Neural crest cell (in vitro differentiated cells): ENCODE measurements around the gene SCAF8. TPM values are rescaled to one million over a fixed set of nuclear protein-coding genes. Genes with fewer than 3 reads are reported as not detected.
"Not testable (repeated sequence)": the region's sequence is repeated elsewhere in the genome, so short reads cannot be mapped to it uniquely, and the experiment has no call there.

Source experiments
- DNase-seq: peaks from one replicate; pipeline ENCODE4 v3.0.0; 2021; ENCODE audit warnings: low read depth, mixed read lengths, low spot score
- H3K27ac Mint-ChIP-seq: one replicate; pipeline ENCODE4 v1.8.0; 2021; ENCODE audit warnings: mild to moderate bottlenecking, mixed read lengths; ENCODE audit not compliant: unreplicated experiment
- H3K27me3 Mint-ChIP-seq: 2 replicates; pipeline ENCODE4 v1.8.0; 2021; ENCODE audit warnings: low read depth, mild to moderate bottlenecking, mixed read lengths
- H3K36me3 Mint-ChIP-seq: 2 replicates; pipeline ENCODE4 v1.8.0; 2021; ENCODE audit warnings: low read depth, mild to moderate bottlenecking, mixed read lengths
- H3K4me1 Mint-ChIP-seq: 2 replicates; pipeline ENCODE4 v1.8.0; 2021; ENCODE audit warnings: mixed read lengths
- H3K4me3 Mint-ChIP-seq: one replicate; pipeline ENCODE4 v1.8.0; 2021; ENCODE audit warnings: mild to moderate bottlenecking, mixed read lengths
- H3K9me3 Mint-ChIP-seq: 2 replicates; pipeline ENCODE4 v1.8.0; 2021; ENCODE audit warnings: mixed read lengths
- total RNA-seq: library from RNA; stranded (reverse); gene quantifications from 2 replicates; pipeline ENCODE4 v1.2.1, GENCODE V29; 2021
- TF ChIP-seq, protein P1 (sequence below): fragments of 200-600 bp; sonication (generic); conservative IDR thresholded peaks from 2 replicates; pipeline ENCODE4 v1.5.0; 2021; ENCODE audit warnings: antibody characterized with exemption, mild to moderate bottlenecking

The SCAF8 gene
- total RNA-seq, 1 donor from 2014 or later = 63.6 TPM

DNA sequence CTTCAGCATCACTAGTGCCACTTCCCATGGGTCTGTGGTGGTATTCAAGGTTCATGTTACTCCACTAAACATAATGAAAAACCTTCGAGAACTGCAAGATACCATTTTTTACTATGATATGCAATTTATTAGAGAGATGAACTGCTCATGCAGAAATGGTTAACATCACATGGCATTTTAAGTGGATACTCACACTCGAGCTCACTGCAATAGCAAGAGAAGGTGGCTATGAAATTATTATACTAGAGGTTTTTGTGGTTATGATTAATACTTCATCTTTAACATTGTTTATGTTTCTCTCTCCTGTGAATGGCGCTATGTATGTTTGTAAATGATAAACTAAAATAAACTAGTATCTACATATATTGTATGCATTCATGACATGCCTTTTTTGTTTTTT, 35.1 kb downstream of the SCAF8 start:
- H3K36me3 Mint-ChIP-seq = peaks cover 17% of the 10 kb centered on the region
- TF ChIP-seq, protein P1, sequence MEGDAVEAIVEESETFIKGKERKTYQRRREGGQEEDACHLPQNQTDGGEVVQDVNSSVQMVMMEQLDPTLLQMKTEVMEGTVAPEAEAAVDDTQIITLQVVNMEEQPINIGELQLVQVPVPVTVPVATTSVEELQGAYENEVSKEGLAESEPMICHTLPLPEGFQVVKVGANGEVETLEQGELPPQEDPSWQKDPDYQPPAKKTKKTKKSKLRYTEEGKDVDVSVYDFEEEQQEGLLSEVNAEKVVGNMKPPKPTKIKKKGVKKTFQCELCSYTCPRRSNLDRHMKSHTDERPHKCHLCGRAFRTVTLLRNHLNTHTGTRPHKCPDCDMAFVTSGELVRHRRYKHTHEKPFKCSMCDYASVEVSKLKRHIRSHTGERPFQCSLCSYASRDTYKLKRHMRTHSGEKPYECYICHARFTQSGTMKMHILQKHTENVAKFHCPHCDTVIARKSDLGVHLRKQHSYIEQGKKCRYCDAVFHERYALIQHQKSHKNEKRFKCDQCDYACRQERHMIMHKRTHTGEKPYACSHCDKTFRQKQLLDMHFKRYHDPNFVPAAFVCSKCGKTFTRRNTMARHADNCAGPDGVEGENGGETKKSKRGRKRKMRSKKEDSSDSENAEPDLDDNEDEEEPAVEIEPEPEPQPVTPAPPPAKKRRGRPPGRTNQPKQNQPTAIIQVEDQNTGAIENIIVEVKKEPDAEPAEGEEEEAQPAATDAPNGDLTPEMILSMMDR = no peak
- H3K9me3 Mint-ChIP-seq = peaks cover 13% of the 10 kb centered on the region
- no peak overlapping the region for H3K27ac Mint-ChIP-seq
- H3K27me3 Mint-ChIP-seq = no peaks in the 10 kb centered on the region
- H3K4me1 Mint-ChIP-seq = peaks cover 51% of the 10 kb centered on the region
- no peak for DNase-seq
- no peak overlapping the region for H3K4me3 Mint-ChIP-seq

- TF ChIP-seq, protein P1 = no peak
- no peak for DNase-seq
- peaks cover 18% of the 10 kb centered on the region for H3K36me3 Mint-ChIP-seq
- peaks cover 11% of the 10 kb centered on the region for H3K9me3 Mint-ChIP-seq
- no peak overlapping the region for H3K4me3 Mint-ChIP-seq
- H3K27ac Mint-ChIP-seq = no peak overlapping the region
- peaks cover 13% of the 10 kb centered on the region for H3K4me1 Mint-ChIP-seq
- no peaks in the 10 kb centered on the region for H3K27me3 Mint-ChIP-seq
These were observed 40.4 kb downstream of the SCAF8 start for GRCh38 chr6:154773610-154774089.

DNA sequence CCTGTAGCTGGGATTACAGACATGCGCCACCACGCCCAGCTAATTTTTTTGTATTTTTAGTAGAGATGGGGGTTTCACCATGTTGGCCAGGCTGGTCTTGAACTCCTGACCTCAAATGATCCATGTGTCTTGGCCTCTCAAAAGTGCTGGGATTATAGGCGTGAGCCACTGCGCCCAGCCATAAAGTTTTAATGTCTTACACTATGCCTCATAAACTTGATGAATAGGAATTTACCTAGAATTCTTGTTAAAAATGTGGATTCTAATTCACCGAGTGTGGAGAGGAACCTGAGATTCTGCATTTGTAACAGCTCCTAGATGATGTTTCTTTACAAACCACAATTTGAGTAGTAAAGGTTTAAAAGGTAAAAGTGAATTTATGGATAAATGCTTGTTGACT, 45.9 kb downstream of the SCAF8 start:
- H3K36me3 Mint-ChIP-seq = peaks cover 24% of the 10 kb centered on the region
- H3K4me3 Mint-ChIP-seq = not testable (repeated sequence)

DNA sequence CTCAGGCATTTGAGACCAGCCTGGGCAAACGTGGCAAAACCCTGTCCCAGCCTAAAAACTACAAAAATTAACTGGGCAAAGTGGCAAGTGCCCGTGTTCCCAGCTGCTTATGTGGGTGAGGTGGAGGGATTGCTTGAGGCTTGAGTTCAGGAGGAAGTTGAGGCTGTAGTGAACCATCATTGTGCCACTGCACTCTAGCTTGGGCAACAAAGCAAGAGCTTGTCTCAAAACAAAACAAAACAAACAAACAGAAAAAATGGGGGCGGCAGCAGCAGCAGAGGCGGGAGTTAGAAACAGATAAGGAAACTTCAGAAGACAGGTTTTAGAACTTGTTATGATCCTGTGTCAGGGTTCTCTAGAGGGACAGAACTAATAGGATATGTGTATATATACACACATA, 49.0 kb downstream of the SCAF8 start:
- DNase-seq = no peak
- Mint-ChIP-seq H3K4me1 (no peaks in the 10 kb centered on the region), H3K27ac (no peak overlapping the region), H3K36me3 (peaks cover 27% of the 10 kb centered on the region), H3K4me3 (no peak overlapping the region), H3K27me3 (no peaks in the 10 kb centered on the region), H3K9me3 (no peaks in the 10 kb centered on the region)
- TF ChIP-seq, protein P1 = no peak

More for the DNA sequence above, 45.9 kb downstream of the SCAF8 start:
- H3K4me1 Mint-ChIP-seq, H3K9me3 Mint-ChIP-seq, H3K27ac Mint-ChIP-seq, H3K27me3 Mint-ChIP-seq, DNase-seq: not testable (repeated sequence)

DNA sequence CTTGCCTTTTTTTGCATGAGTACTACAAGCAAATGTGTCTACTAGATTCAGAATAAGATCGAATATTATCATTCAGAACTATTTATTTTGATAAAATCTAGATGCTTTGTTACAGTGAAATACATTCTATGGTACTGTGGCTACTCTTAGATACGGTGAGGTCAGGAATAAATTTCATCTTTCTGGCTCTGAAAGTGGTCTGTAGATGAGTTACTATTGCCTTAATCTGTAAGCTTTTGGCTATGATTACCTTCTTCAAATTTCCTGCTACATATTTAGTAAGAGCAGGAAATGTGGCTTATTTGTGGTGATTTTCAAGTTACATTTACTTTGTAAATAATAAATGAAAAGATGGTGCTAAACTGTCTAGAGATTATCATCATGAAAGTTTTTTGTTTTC, 50.0 kb downstream of the SCAF8 start:
- Mint-ChIP-seq H3K36me3 (peaks cover 27% of the 10 kb centered on the region), H3K9me3 (no peaks in the 10 kb centered on the region), H3K27me3 (no peaks in the 10 kb centered on the region), H3K27ac (no peak overlapping the region), H3K4me1 (no peaks in the 10 kb centered on the region), H3K4me3 (no peak overlapping the region)
- no peak for DNase-seq
- TF ChIP-seq, protein P1 = no peak

DNA sequence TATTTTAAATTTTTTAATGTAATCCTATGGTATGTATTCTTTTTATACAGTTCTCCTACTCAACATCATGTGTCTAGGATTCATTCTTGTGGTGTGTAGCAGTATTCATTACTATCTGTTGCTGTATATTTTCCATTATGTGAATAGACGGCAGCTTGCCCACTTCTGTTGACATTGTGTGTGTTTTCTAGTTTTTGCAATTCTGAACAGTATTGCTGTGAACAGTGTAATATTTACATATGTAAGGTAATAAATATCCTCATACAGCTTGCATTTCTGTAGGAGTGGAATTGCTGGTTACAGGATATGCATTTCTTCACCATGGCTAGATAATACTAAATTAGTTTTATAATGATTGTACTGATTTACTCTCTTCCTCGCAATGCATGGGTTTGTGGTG, 51.9 kb downstream of the SCAF8 start:
- H3K27ac Mint-ChIP-seq = no peak overlapping the region
- no peak overlapping the region for H3K4me3 Mint-ChIP-seq
- H3K9me3 Mint-ChIP-seq = no peaks in the 10 kb centered on the region
- TF ChIP-seq, protein P1 = no peak
- peaks cover 24% of the 10 kb centered on the region for H3K36me3 Mint-ChIP-seq
- H3K4me1 Mint-ChIP-seq = peaks cover 3% of the 10 kb centered on the region
- H3K27me3 Mint-ChIP-seq = no peaks in the 10 kb centered on the region
- no peak for DNase-seq
